Keratinocyte (primary cell): Measurements from ENCODE around the gene ALDH3A2. TPM values are rescaled to one million over a fixed set of nuclear protein-coding genes. Genes with fewer than 3 reads are reported as not detected.

Source experiments
- DNase-seq: peaks from one replicate; pipeline ENCODE4 v3.0.0-alpha.2; 2011; ENCODE audit warnings: low read depth, missing footprints, low spot score
- FAIRE-seq: peaks from 2 replicates; lab custom pipeline; 2011; peaks lifted over from hg19 to GRCh38; lab: Jason Lieb, UNC
- H2AFZ ChIP-seq: 2 replicates; pipeline ENCODE4 v1.6.0; 2012; ENCODE audit warnings: low read length, control low read depth, inconsistent platforms; ENCODE audit not compliant: control insufficient read depth
- H3K27ac ChIP-seq: 2 replicates; pipeline ENCODE4 v1.5.1; 2011; ENCODE audit warnings: low read length; ENCODE audit not compliant: control insufficient read depth, insufficient read depth
- H3K27me3 ChIP-seq: 3 replicates; pipeline ENCODE4 v1.6.0; 2011; ENCODE audit warnings: low read length; ENCODE audit not compliant: control insufficient read depth, insufficient read depth; ENCODE audit errors: extremely low read depth
- H3K36me3 ChIP-seq, 2 experiments: 2 replicates in 1 of 2; 3 replicates in 1 of 2; pipeline ENCODE4 v1.5.1; 2011; ENCODE audit warnings: low read length in 2 of 2, mild to moderate bottlenecking in 1 of 2; ENCODE audit not compliant: control insufficient read depth in 2 of 2, insufficient read depth in 2 of 2; ENCODE audit errors: extremely low read depth in 1 of 2
- H3K4me1 ChIP-seq: 3 replicates; pipeline ENCODE4 v1.5.1; 2011; ENCODE audit warnings: low read length; ENCODE audit not compliant: control insufficient read depth, insufficient read depth; ENCODE audit errors: extremely low read depth
- H3K4me2 ChIP-seq: 3 replicates; pipeline ENCODE4 v1.6.0; 2011; ENCODE audit warnings: low read depth, low read length; ENCODE audit not compliant: control insufficient read depth, insufficient read depth; ENCODE audit errors: extremely low read depth
- H3K4me3 ChIP-seq, 3 experiments: fragments of 200-600 bp in 1 of 3; sonication (generic) in 1 of 3; 2 replicates in 2 of 3; 3 replicates in 1 of 3; pipeline ENCODE4 v1.5.1; 2011 to 2016; ENCODE audit warnings: low read length in 3 of 3, mild to moderate bottlenecking in 3 of 3, control low read depth in 2 of 3, inconsistent platforms in 1 of 3, low read depth in 1 of 3, mixed read lengths in 1 of 3, mixed run types in 1 of 3, moderate library complexity in 1 of 3; ENCODE audit not compliant: control insufficient read depth in 2 of 3, insufficient read depth in 2 of 3; ENCODE audit errors: extremely low read depth in 1 of 3
- H3K79me2 ChIP-seq: 2 replicates; pipeline ENCODE4 v1.6.0; 2012; ENCODE audit warnings: low read length; ENCODE audit not compliant: control insufficient read depth, insufficient read depth
- H3K9ac ChIP-seq: 3 replicates; pipeline ENCODE4 v1.6.0; 2011; ENCODE audit warnings: low read length; ENCODE audit not compliant: control insufficient read depth, insufficient read depth; ENCODE audit errors: extremely low read depth
- H3K9me1 ChIP-seq: 3 replicates; pipeline ENCODE4 v1.6.0; 2011; ENCODE audit warnings: low read length; ENCODE audit not compliant: control insufficient read depth, insufficient read depth; ENCODE audit errors: extremely low read depth
- H3K9me3 ChIP-seq: 2 replicates; pipeline ENCODE4 v1.5.1; 2012; ENCODE audit warnings: low read depth, low read length; ENCODE audit not compliant: control insufficient read depth
- H4K20me1 ChIP-seq: 3 replicates; pipeline ENCODE4 v1.6.0; 2011; ENCODE audit warnings: low read length; ENCODE audit not compliant: control insufficient read depth, insufficient read depth; ENCODE audit errors: extremely low read depth
- EZH2 ChIP-seq: IDR thresholded peaks from one replicate; pipeline ENCODE4 v1.6.1; 2012; ENCODE audit warnings: inconsistent platforms, mild to moderate bottlenecking, low read length, moderate library complexity
- dilution Hi-C: fragments of 300-500 bp; cut with MboI; formaldehyde crosslinking; loops from one replicate; pipeline ENCODE4 v1.7.0; 2020; ENCODE audit warnings: low sequenced_read_pairs; ENCODE audit not compliant: extremely low pct_ligation_motif_present
- polyA plus RNA-seq, 5 experiments: library from polyadenylated mRNA; depleted of rRNA in 3 of 5; stranded (reverse) in 3 of 5; stranded (forward) in 1 of 5; unstranded in 1 of 5; fragments of >200 nt; gene quantifications; 1 replicate in 1 of 5; 2 replicates in 3 of 5; 3 replicates in 1 of 5; pipeline versions ENCODE4 v1.2.1 to v1.2.3, GENCODE V29; 2011 to 2012; ENCODE audit warnings: missing spikeins in 2 of 5, low read depth in 1 of 5, low replicate concordance in 1 of 5
- TF ChIP-seq, protein P1 (sequence below), 3 experiments: IDR thresholded peaks in 1 of 3; conservative IDR thresholded peaks in 1 of 3; optimal IDR thresholded peaks in 1 of 3; 2 replicates in 2 of 3; 3 replicates in 1 of 3; pipeline versions ENCODE3 to v1.5.1; 2011; ENCODE audit warnings: low read length in 3 of 3, mild to moderate bottlenecking in 3 of 3, moderate library complexity in 2 of 3, control low read depth in 1 of 3, inconsistent platforms in 1 of 3; ENCODE audit not compliant: insufficient read depth in 2 of 3; ENCODE audit errors: extremely low read depth in 1 of 3

Gene ALDH3A2
- polyA plus RNA-seq, 1 donor (not counting 4 experiments of a cell fraction or from before 2014, with no cell fraction given) = 77.6 TPM

DNA sequence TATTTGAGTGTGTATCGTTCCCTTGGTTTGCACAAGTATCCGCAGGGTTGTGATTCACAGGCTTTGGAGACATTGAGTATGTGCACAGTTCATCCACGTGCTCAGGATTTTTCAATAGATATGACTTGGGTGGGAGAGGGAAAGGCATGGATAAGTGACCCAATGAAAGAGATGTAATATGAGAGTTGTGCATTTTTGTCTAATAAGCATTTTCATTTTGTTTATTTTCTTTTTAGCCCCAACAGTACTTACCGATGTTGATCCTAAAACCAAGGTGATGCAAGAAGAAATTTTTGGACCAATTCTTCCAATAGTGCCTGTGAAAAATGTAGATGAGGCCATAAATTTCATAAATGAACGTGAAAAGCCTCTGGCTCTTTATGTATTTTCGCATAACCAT, 14.5 kb downstream of the ALDH3A2 start:
- no peaks in the 10 kb centered on the region for H3K9me3 ChIP-seq
- FAIRE-seq (no peak), DNase-seq (no peak)
- H4K20me1 ChIP-seq = no peaks in the 10 kb centered on the region
- dilution Hi-C loops = loop anchor here (25.0 kb wide), 1 partner anchor 301 kb away; the partner anchor contains the start of gene B9D1
- H3K27me3 ChIP-seq = no peaks in the 10 kb centered on the region
- H3K4me3 ChIP-seq = no peak overlapping the region
- no peak for TF ChIP-seq EZH2
- TF ChIP-seq, protein P1, sequence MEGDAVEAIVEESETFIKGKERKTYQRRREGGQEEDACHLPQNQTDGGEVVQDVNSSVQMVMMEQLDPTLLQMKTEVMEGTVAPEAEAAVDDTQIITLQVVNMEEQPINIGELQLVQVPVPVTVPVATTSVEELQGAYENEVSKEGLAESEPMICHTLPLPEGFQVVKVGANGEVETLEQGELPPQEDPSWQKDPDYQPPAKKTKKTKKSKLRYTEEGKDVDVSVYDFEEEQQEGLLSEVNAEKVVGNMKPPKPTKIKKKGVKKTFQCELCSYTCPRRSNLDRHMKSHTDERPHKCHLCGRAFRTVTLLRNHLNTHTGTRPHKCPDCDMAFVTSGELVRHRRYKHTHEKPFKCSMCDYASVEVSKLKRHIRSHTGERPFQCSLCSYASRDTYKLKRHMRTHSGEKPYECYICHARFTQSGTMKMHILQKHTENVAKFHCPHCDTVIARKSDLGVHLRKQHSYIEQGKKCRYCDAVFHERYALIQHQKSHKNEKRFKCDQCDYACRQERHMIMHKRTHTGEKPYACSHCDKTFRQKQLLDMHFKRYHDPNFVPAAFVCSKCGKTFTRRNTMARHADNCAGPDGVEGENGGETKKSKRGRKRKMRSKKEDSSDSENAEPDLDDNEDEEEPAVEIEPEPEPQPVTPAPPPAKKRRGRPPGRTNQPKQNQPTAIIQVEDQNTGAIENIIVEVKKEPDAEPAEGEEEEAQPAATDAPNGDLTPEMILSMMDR (optimal IDR thresholded peaks at IDR 0.05 in 1 of 3, IDR thresholded peaks at IDR 0.05 in 1 of 3, conservative IDR thresholded peaks at IDR 0.05 in 1 of 3; ENCODE audit: extremely low read depth in 1 of 3, insufficient read depth in 2 of 3, low read length in 3 of 3) = no peak
- H3K4me2 ChIP-seq = no peak overlapping the region
- no peaks in the 10 kb centered on the region for H3K4me1 ChIP-seq
- H3K9me1 ChIP-seq = no peaks in the 10 kb centered on the region
- no peak overlapping the region for H3K9ac ChIP-seq
- peaks cover 17% of the 10 kb centered on the region in 2 experiments for H3K36me3 ChIP-seq
- no peak overlapping the region for H2AFZ ChIP-seq
- no peak overlapping the region for H3K27ac ChIP-seq
- no peaks in the 10 kb centered on the region for H3K79me2 ChIP-seq

DNA sequence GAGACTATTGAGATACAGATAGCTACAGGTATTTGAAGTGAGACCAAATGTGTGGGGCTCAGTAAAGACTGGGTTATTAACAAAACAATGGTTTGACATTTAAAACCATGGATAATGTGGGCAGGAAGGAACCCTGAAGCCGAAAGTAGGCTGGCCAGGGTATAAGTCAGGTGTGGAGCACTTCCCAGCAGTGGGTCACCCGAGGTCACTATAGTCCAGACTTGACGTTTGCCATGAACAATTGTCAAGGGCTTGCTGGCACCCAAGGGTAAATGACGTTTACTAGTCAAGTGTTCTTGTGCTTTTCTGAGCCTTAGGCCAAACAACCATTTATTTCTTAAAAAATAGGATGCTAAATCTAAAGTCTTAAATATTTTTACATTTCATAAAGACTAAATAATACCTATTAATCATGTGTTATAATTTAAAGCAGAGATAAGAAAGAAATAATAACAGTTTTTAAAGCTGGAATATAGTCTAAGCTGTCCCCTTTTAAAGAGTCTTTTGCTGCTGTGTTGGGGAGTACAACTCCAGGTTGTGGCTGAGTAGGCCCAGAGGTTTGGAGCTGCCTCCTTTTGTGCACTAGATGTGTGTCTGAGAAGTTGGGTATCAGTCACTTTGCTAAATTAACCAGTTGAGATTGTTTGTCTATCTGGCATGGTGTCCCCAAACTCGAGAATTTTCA, 15.7 kb downstream of the ALDH3A2 start:
- peaks cover 15 to 17% of the 10 kb centered on the region in 2 experiments for H3K36me3 ChIP-seq
- FAIRE-seq = no peak
- no peak for TF ChIP-seq EZH2
- TF ChIP-seq, protein P1 (optimal IDR thresholded peaks at IDR 0.05 in 1 of 3, IDR thresholded peaks at IDR 0.05 in 1 of 3, conservative IDR thresholded peaks at IDR 0.05 in 1 of 3; ENCODE audit: extremely low read depth in 1 of 3, insufficient read depth in 2 of 3, low read length in 3 of 3) = no peak

More for the DNA sequence above, 15.7 kb downstream of the ALDH3A2 start:
- H3K4me3 ChIP-seq = no peak overlapping the region
- H3K27ac ChIP-seq = no peak overlapping the region
- H3K9me3 ChIP-seq = no peaks in the 10 kb centered on the region
- H3K9ac ChIP-seq = no peak overlapping the region
- H3K4me1 ChIP-seq = no peaks in the 10 kb centered on the region
- dilution Hi-C loops = loop anchor here (25.0 kb wide), 1 partner anchor 302 kb away; the partner anchor contains the start of gene B9D1
- H3K79me2 ChIP-seq = no peaks in the 10 kb centered on the region
- no peaks in the 10 kb centered on the region for H3K27me3 ChIP-seq
- no peaks in the 10 kb centered on the region for H4K20me1 ChIP-seq
- H2AFZ ChIP-seq = no peak overlapping the region
- no peak overlapping the region for H3K4me2 ChIP-seq
- no peaks in the 10 kb centered on the region for H3K9me1 ChIP-seq
- no peak for DNase-seq
